Activated CD4-positive, alpha-beta T cell treated with anti-CD3 and anti-CD28 coated beads, Interleukin-10, Interleukin-2, amounts not matched to agents 100 ng/mL and 50 ng/mL, durations not matched to agents 16 hours and 8 hours (primary cell): Measurements from ENCODE around the gene STX17.
A peak's percentile ranks its signal among the peaks of the same experiment; 100 is the strongest.
"Not testable (repeated sequence)": the region's sequence is repeated elsewhere in the genome, so short reads cannot be mapped to it uniquely, and the experiment has no call there.

Experiments used
- DNase-seq: peaks from one replicate; pipeline ENCODE4 v3.0.0-alpha.2; 2020

Gene STX17

DNA sequence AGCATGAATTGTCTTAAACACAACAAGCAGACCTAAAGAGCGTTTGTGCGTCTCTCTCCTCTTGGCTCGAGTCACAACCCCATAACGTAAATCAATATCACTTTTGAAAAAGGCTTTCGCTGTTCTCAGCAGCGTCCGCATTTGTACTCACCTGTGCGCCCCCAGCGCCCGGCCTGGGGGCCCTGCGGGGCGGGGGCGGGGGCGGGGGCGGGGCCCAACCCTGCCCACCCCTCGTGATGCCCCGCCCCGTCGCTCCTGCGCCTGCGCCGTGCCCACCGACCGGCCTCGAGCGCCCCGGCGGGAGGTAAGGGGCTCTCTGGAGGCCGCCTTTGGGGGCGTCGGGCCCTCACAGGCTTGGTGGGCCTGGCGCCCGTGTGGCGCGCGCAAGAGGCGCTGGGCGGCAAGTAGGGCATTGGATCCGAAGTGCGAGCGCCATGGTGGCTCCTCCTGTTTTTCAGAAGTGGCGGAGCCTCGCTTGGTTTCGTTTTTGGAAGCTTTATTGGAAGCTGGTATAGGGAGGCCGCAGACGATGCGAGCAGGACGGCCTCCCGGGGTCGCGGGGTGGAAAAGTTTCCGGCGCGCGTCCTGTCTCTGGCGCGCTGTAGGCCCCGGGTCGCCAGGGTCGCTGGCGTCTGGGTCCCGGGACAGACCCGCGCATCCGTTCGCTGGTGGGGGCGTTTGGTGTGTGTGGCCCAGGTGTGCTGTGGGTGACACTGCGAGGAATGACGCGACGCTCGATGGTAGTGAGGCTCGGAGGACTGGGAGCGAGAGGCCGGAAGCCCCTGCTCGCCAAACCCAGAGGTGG lies at the start of gene STX17:
Gene STX17 (plus strand): TSS at position 252 of the 805 bp plus-strand sequence. CDS start 8,586 bp downstream, outside the sequence.
- DNase-seq, result peak; percentile 80

DNA sequence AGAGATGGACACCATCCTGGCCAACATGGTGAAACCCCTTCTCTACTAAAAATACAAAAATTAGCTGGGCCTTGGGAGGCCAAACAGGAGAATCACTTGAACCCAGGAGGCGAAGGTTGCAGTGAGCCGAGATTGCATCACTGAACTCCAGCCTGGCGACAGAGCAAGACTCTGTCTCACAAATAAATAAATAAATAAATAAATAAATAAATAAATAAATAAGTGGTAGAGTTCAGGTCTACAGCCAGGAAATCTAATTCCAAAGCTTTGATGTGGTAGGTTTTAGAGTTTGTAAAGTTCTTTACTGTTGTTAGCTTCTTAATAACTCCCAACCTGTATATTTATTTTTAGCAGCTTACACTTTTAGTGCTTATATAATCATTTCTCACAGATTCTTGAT lies 48.9 kb upstream of the STX17 start:
- DNase-seq, result not testable (repeated sequence)

- DNase-seq, result no peak
These were observed 48.4 kb upstream of the STX17 start for GRCh38 chr9:99858087-99858486.

- DNase-seq, result no peak
These were observed 47.0 kb upstream of the STX17 start for GRCh38 chr9:99859243-99859980.

GRCh38 chr9:99860266-99860665 lies 46.2 kb upstream of the STX17 start:
- DNase-seq, result no peak

DNA sequence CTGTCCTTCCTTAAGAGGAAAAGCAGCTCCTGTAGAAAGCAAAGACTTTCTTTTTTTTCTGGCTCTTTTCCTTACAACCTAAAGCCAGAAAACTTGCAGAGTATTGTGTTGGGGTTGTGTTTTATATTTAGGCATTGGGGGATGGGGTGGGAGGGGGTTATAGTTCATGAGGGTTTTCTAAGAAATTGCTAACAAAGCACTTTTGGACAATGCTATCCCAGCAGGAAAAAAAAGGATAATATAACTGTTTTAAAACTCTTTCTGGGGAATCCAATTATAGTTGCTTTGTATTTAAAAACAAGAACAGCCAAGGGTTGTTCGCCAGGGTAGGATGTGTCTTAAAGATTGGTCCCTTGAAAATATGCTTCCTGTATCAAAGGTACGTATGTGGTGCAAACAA lies 42.5 kb upstream of the STX17 start:
- DNase-seq, result no peak

- DNase-seq, result no peak
These were observed 40.1 kb upstream of the STX17 start for GRCh38 chr9:99866398-99866797.

DNA sequence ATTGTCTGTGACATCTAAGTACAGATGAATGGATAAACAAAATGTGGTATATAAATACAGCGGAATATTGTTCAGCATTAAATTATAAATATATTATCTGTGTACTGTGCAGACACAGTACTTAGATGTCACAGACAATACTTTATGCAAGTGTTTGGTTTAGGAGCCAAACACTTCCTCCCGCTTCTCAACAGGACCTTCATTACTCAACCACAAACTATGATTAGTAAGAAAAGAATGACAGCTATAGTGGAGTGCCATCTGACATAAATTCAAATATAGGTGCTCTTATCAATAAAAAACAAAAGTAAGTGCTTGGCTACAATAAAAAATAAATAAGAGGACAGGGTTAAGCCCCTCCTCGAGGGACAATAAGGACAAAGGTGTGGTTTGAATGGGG lies 38.9 kb upstream of the STX17 start:
- DNase-seq, result peak; percentile 55

DNA sequence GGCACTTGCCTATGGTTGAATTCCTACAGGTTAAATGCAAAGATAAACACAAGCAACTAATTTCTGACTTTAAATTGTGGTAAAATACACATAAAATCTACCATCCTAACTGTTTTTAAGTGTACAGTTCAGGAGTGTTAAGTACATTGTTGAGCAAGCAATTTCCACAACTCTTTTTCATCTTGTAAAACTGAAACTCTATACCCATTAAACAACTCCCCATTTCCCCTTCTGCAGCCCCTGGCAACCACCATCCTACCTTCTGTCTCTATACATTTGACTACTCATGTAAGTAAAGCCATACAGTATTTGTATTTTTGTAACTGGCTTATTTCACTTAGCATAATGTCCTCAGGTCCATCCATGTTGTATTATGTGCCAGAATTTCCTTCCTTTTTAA lies 38.5 kb upstream of the STX17 start:
- DNase-seq, result peak; percentile 82

DNA sequence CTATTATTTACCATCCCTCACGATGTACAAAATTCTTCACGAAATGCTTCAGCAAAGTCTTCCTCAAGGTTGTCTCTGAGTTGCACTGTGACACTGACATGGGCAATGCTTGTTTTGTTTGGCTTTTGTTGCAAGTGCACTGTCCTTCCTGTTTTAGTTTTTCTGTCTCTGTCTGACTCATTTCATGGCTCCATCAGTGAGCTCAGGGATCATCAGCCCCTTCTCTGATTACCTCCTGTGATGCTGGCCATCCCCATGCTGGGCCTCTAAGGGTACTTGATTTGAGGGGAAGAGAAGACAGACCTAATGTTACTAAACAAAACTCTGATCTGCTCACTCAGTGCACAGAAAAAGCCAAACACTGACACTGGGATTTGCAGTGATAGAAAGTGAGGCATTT lies 37.6 kb upstream of the STX17 start:
- DNase-seq, result peak; percentile 77

GRCh38 chr9:99870126-99870525 lies 36.3 kb upstream of the STX17 start:
- DNase-seq, result no peak

GRCh38 chr9:99873531-99873930 lies 32.9 kb upstream of the STX17 start:
- peak; percentile 20 for DNase-seq

DNA sequence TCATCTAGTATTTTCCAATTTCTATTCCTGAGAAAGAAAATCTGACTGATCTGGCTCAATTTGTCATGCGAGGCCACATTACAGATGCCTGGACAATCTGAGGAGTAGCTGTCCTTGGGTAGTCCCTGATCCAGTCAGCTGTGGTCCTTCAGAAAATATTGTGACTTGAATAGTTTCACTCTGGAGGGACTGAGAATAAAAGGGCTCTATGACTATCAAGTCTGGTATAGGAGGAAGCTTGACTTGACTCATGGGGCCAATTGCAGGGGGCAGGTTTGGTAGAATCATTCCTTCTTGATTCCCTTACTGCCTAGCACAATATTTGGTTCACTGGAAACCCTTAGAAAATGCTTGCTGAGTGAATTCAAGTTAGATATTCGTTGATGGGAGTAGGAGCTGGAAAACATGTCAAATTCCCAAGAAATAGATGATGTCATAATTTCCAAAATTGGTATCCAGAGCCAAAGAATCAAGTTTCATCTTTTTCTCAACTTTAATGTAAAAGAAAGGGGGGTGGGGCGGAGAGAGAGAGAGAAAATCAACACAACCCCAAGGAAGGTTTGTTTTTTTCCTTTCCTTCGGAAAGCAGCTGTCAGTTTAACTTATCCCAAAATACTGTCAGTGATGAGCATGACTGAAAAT lies 32.4 kb upstream of the STX17 start:
- DNase-seq, result peak; percentile 28

- no peak for DNase-seq
These were observed 30.3 kb upstream of the STX17 start for GRCh38 chr9:99876190-99876589.

GRCh38 chr9:99878651-99879050 lies 27.8 kb upstream of the STX17 start:
- DNase-seq, result no peak

GRCh38 chr9:99881769-99882168 lies 24.7 kb upstream of the STX17 start:
- DNase-seq, result peak; percentile 39

GRCh38 chr9:99885747-99886146 lies 20.7 kb upstream of the STX17 start:
- no peak for DNase-seq

DNA sequence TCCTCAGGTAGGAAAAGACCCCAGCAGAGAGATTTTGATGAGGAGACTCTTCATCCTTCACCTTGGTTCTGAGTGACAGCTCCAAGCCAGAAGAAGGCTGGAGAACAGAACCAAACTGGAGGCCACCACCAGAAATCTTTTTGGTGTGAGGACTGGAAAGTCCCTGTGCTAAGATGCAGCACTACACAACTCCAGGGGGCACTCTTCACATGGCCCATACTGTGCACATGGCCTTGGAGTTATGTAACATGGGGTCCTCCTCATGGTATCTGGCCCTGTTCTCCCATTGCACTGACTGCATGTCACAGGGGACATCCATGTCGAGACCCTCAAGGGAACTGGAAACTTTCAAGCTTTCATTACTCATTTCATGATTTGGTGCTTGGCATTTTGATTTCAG lies 17.3 kb upstream of the STX17 start:
- no peak for DNase-seq

DNA sequence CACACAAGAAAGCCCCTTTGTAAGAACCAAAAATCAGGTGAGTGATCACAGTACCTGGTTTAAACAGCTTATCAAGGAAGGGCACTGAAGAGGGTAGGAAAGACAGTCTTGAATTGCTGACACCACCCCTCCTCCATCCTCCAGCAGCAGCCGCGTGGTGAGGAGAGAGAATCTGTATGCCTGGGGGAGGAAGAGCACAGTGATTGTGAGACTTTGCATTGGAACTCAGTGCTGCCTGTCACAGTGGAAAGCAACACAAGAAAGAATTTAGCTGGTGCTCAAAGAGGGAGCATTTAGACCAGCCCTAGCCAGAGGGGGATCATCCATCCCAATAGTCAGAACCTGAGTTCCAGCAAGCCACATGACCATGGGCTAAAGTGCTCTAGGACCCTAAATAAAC lies 11.6 kb upstream of the STX17 start:
- no peak for DNase-seq

DNA sequence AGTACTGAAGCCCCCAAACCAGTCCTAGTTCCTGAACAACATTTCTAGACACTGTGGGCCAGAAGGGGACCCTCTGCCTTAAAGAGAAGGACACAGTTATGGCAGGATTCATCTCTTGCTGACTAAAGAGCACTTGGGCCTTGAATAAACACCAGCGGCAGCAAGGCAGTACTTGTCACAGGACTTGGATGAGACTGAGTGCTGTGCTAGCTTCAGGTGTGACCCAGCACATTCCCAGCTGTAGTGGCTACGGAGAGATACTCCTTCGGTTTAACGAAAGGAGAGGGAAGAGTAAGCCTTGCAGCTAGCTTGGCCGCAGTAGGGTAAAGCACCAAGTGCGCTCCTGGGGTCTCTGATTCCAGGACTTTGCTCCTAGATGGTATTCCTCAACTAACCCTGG lies 10.9 kb upstream of the STX17 start:
- DNase-seq, result no peak

- no peak for DNase-seq
These were observed 10.3 kb upstream of the STX17 start for GRCh38 chr9:99896119-99896518.

DNA sequence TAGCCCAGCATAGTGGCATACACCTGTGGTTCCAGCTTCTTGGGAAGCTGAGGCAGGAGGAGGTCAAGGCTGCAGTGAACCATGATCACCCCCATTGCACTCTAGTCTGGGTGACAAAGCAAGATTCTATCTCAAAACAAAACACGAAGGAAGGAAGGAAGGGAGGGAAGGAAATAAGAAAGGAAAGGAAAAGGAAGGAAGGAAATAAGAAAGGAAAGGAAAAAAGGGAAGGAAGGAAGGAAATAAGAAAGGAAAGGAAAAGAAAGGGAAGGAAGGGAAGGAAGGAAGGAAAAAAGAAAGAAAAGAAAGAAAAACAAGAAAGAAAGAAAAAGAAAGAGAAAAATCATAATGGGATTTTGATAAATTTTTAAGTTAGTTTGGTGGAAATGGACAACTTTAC lies 3.1 kb upstream of the STX17 start:
- no peak for DNase-seq

DNA sequence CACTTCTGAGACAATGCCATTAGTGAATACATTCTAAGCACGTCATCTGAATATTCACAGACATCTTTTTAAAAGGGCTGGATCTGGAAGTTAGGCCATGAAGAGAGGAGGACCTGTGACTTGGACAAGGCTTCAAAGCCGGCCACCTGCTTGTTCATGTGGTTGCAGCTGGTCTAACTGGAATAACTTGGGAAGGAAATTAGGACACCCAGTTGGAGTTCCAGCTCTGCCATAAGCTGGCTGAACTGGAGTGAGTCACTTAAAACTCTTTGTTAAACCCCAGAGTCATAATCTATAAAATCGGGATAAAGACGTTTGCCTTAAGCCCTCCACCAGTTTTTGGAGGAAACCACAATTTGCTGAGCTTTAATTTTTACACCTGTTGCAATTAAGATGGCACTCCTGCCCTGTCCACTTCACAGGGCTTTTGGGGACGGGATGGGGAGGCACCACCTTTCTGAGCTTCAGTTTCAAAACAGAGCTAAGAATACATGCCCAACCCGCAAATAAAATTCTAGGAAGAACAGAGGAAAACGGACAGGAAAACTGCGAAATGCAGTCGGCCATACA lies 536 bp upstream of the STX17 start:
- DNase-seq, result no peak

- no peak for DNase-seq
These were observed 716 bp downstream of the STX17 start for GRCh38 chr9:99907208-99907532.
